CD4-positive, alpha-beta T cell treated with Interleukin-12 subunit alpha and Interleukin-12 subunit beta, for 1 hour (primary cell): ENCODE measurements around the gene CABP5.
"Not testable (repeated sequence)": the region's sequence is repeated elsewhere in the genome, so short reads cannot be mapped to it uniquely, and the experiment has no call there.

ENCODE experiments used
- DNase-seq: peaks from one replicate; pipeline ENCODE4 v3.0.0-alpha.2; 2020

CABP5 gene

GRCh38 chr19:48043675-48044258 is at the start of gene CABP5:
CABP5 (minus strand) TSS chr19:48044079; CDS start chr19:48043922, 157 bp downstream.
- DNase-seq, result no peak

GRCh38 chr19:48091111-48091718 is 47.3 kb upstream of the CABP5 start:
- DNase-seq, result not testable (repeated sequence)

- DNase-seq, result no peak
Measured at GRCh38 chr19:48090281-48090802, 46.5 kb upstream of the CABP5 start.

- DNase-seq, result not testable (repeated sequence)
Measured at GRCh38 chr19:48088991-48089390, 45.1 kb upstream of the CABP5 start.

GRCh38 chr19:48085904-48086864 is 42.3 kb upstream of the CABP5 start:
- no peak for DNase-seq

- DNase-seq, result no peak
Measured at GRCh38 chr19:48085076-48085475, 41.2 kb upstream of the CABP5 start.

- no peak for DNase-seq
Measured at GRCh38 chr19:48081106-48081505, 37.2 kb upstream of the CABP5 start.

- not testable (repeated sequence) for DNase-seq
Measured at GRCh38 chr19:48070177-48070769, 26.4 kb upstream of the CABP5 start.

GRCh38 chr19:48069435-48069834 is 25.6 kb upstream of the CABP5 start:
- no peak for DNase-seq

GRCh38 chr19:48064509-48064908 is 20.6 kb upstream of the CABP5 start:
- DNase-seq, result no peak

- no peak for DNase-seq
Measured at GRCh38 chr19:48061401-48062344, 17.8 kb upstream of the CABP5 start.

GRCh38 chr19:48060381-48060780 is 16.5 kb upstream of the CABP5 start:
- no peak for DNase-seq

GRCh38 chr19:48059331-48059730 is 15.5 kb upstream of the CABP5 start:
- DNase-seq, result no peak

GRCh38 chr19:48053856-48054255 is 10.0 kb upstream of the CABP5 start:
- DNase-seq, result no peak

- DNase-seq, result no peak
Measured at GRCh38 chr19:48053076-48053475, 9.2 kb upstream of the CABP5 start.

GRCh38 chr19:48051335-48052033 is 7.6 kb upstream of the CABP5 start:
- DNase-seq, result no peak

- no peak for DNase-seq
Measured at GRCh38 chr19:48044561-48044960, 682 bp upstream of the CABP5 start.

GRCh38 chr19:48041877-48042580 is 1.9 kb downstream of the CABP5 start:
- no peak for DNase-seq

GRCh38 chr19:48036765-48037164 is 7.1 kb downstream of the CABP5 start:
- no peak for DNase-seq

- DNase-seq, result no peak
Measured at GRCh38 chr19:48033604-48034003, 10.3 kb downstream of the CABP5 start.

- DNase-seq, result no peak
Measured at GRCh38 chr19:48030073-48030472, 13.8 kb downstream of the CABP5 start.
